Breast epithelium (tissue), 4 donors: Measurements from ENCODE around the gene SF3A1. TPM values are rescaled to one million over a fixed set of nuclear protein-coding genes. Genes with fewer than 3 reads are reported as not detected.
A peak's percentile ranks its signal among the peaks of the same experiment; 100 is the strongest.
"Not testable (repeated sequence)": the region's sequence is repeated elsewhere in the genome, so short reads cannot be mapped to it uniquely, and the experiment has no call there.

Experiments
- DNase-seq, 2 donors: peaks; one replicate each; pipeline ENCODE4 v3.0.0-alpha.2; 2019; ENCODE audit warnings: low spot score in 2 of 2
- H3K27ac ChIP-seq, 2 donors: fragments of 200-600 bp; sonication (generic) in 1 of 2; one replicate each; pipeline ENCODE4 v1.5.1; 2016 to 2019; ENCODE audit warnings: mild to moderate bottlenecking in 1 of 2
- H3K27me3 ChIP-seq, 2 donors: fragments of 200-600 bp; sonication (generic) in 1 of 2; one replicate each; pipeline versions ENCODE4 v1.5.1 to v1.6.0; 2017 to 2019; ENCODE audit warnings: control low read depth in 1 of 2, mild to moderate bottlenecking in 1 of 2
- H3K36me3 ChIP-seq: fragments of 200-600 bp; one replicate; pipeline ENCODE4 v1.5.1; 2019
- H3K4me1 ChIP-seq, 2 donors: fragments of 200-600 bp; sonication (generic); one replicate each; pipeline ENCODE4 v1.5.1; 2016 to 2019; ENCODE audit warnings: control low read depth in 1 of 2
- H3K4me3 ChIP-seq, 3 donors: fragments of 200-600 bp; sonication (generic); 1 replicate in 2 of 3; 2 replicates in 1 of 3; pipeline ENCODE4 v1.5.1; 2016 to 2019; ENCODE audit warnings: mild to moderate bottlenecking in 3 of 3, moderate library complexity in 2 of 3
- H3K9me3 ChIP-seq, 2 donors: fragments of 200-600 bp; sonication (generic) in 1 of 2; one replicate each; pipeline ENCODE4 v1.5.1; 2016 to 2019; ENCODE audit warnings: control low read depth in 1 of 2
- POLR2A ChIP-seq: fragments of 450-650 bp; IDR thresholded peaks from one replicate; pipeline ENCODE4 v1.6.1; 2016; ENCODE audit warnings: antibody characterized with exemption, mild to moderate bottlenecking, moderate library complexity
- POLR2AphosphoS5 ChIP-seq, 3 donors: sonication (generic); formaldehyde crosslinking; IDR thresholded peaks; one replicate each; pipeline ENCODE4 v1.6.1; 2017; ENCODE audit warnings: antibody characterized with exemption in 3 of 3
- intact Hi-C: fragments of 100-400 bp; cut with DNase I; formaldehyde crosslinking; loops from one replicate; pipeline ENCODE4 v1.15.1; 2023; ENCODE audit warnings: low total_unique reads
- total RNA-seq, 3 donors: library from RNA; depleted of rRNA; stranded (reverse); fragments of >200 nt; gene quantifications; one replicate each; pipeline ENCODE4 v1.1.0, GENCODE V29; 2016
- TF ChIP-seq, protein P1 (sequence below), 3 donors: fragments of 450-650 bp; IDR thresholded peaks; one replicate each; pipeline ENCODE4 v1.5.1; 2016 to 2017; ENCODE audit warnings: antibody characterized with exemption in 3 of 3, mild to moderate bottlenecking in 3 of 3, moderate library complexity in 3 of 3

The SF3A1 gene, protein sequence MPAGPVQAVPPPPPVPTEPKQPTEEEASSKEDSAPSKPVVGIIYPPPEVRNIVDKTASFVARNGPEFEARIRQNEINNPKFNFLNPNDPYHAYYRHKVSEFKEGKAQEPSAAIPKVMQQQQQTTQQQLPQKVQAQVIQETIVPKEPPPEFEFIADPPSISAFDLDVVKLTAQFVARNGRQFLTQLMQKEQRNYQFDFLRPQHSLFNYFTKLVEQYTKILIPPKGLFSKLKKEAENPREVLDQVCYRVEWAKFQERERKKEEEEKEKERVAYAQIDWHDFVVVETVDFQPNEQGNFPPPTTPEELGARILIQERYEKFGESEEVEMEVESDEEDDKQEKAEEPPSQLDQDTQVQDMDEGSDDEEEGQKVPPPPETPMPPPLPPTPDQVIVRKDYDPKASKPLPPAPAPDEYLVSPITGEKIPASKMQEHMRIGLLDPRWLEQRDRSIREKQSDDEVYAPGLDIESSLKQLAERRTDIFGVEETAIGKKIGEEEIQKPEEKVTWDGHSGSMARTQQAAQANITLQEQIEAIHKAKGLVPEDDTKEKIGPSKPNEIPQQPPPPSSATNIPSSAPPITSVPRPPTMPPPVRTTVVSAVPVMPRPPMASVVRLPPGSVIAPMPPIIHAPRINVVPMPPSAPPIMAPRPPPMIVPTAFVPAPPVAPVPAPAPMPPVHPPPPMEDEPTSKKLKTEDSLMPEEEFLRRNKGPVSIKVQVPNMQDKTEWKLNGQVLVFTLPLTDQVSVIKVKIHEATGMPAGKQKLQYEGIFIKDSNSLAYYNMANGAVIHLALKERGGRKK
- 10 to 100 TPM; 47.7 to 68.6 (median 47.9) TPM for total RNA-seq

DNA sequence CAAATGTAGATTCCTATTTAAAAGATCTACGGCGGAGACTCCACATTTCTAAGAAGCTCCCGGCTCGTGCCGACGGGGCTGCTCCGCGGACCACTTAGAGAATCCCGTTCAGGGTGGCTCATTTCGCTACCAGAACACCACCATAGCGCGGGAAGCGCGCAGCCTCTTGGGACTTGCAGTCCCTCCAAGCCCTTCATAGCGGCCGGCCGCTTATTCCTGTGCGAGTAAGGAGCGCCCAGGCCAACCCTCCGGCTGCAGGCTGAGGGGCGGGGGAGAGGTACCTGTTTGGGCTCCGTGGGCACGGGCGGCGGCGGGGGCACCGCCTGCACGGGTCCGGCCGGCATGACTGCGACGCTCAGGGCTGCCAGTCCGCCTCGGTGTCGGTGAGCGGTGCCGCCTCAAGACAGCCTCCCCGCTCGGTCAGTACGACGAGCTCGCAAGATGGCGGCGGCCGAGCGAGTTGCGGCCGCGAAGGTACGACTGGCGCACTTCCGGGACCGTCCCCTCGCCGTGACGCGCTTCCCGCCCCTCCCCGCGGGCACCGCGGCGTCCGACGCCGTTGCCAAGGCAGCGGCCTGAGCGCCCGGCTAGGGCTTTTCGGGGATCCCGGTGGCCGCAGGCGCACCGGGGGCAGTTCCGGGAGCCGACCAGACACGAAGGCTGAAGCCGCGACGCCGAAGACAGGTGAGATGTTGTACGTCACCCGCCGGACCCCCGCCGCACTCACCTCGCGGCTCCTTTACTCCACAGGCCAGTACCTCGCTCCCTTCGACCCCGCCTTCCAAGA, at the start of gene SF3A1, which contains the start of gene CCDC157:
Gene SF3A1, minus strand, starts transcription at position 446 of the 787 bp plus-strand sequence. Its CDS starts 102 bp downstream, at position 344.
Gene CCDC157, plus strand, starts transcription at position 559 of the 787 bp plus-strand sequence. CDS start 8,994 bp downstream, outside the sequence.
- Histone ChIP-seq H3K4me1 (peaks cover 0 to 11% of the 10 kb centered on the region in 2 donors), H3K27ac (peak within 1 kb of the TSS; percentile 98 to 99), H3K9me3 (no peaks in the 10 kb centered on the region), H3K27me3 (no peaks in the 10 kb centered on the region), H3K36me3 (no peaks in the 10 kb centered on the region), H3K4me3 (peak within 1 kb of the TSS; percentile 82 to 97 (median 91))
- peak; percentile 88 to 99 (median 98) for TF ChIP-seq POLR2AphosphoS5 (IDR thresholded peaks at IDR 0.05)
- peak; percentile 79 for TF ChIP-seq POLR2A
- TF ChIP-seq, protein P1, sequence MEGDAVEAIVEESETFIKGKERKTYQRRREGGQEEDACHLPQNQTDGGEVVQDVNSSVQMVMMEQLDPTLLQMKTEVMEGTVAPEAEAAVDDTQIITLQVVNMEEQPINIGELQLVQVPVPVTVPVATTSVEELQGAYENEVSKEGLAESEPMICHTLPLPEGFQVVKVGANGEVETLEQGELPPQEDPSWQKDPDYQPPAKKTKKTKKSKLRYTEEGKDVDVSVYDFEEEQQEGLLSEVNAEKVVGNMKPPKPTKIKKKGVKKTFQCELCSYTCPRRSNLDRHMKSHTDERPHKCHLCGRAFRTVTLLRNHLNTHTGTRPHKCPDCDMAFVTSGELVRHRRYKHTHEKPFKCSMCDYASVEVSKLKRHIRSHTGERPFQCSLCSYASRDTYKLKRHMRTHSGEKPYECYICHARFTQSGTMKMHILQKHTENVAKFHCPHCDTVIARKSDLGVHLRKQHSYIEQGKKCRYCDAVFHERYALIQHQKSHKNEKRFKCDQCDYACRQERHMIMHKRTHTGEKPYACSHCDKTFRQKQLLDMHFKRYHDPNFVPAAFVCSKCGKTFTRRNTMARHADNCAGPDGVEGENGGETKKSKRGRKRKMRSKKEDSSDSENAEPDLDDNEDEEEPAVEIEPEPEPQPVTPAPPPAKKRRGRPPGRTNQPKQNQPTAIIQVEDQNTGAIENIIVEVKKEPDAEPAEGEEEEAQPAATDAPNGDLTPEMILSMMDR (IDR thresholded peaks at IDR 0.05): no peak
- DNase-seq: peak; percentile 83 to 85
- intact Hi-C loops: no loop called here

DNA sequence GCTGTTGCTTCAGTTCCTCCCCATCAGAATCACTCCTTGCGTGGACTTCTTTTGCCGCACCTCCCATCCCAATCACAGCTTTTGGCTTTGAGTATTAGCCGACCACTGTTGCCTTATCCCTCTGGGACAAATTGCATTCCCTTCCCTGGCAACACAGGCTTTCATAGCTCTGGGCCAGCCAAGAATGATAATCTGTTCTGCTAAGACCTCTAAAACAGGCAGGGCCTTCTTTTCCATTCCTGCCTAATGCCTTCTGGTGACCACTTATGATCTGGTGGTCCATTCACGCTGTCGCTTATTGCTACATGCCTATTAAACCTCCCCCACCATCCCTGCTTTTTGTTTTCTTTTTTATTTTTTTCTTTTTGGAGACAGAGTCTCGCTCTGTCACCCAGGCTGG, 49.7 kb upstream of the SF3A1 start:
- TF ChIP-seq, protein P1 (IDR thresholded peaks at IDR 0.05): no peak
- TF ChIP-seq POLR2A (no peak), POLR2AphosphoS5 (IDR thresholded peaks at IDR 0.05) (no peak)

DNA sequence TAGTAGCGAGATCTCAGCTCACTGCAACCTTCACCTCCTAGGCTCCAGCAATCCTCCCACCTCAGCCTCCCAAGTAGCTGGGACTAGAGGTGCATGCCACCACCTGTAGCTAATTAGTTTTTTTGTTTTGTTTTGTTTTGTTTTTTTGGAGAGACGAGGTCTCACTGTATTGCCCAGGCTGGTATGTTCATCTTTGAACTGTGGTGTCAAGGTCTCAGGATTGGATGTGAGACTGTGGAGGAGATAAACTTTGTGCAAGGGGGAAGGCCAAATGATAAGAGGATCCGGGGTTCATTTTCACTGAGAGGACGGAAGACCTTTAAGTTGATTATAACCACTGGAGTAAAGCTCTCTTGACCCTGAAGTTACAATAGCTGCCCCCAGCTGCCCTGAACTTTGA, 49.0 kb upstream of the SF3A1 start:
- intact Hi-C loops: no loop called here
- H3K36me3 ChIP-seq: no peaks in the 10 kb centered on the region

More for the DNA sequence above, 49.7 kb upstream of the SF3A1 start:
- Histone ChIP-seq H3K27ac (no peak overlapping the region), H3K9me3 (no peaks in the 10 kb centered on the region), H3K27me3 (no peaks in the 10 kb centered on the region), H3K36me3 (no peaks in the 10 kb centered on the region), H3K4me1 (no peaks in the 10 kb centered on the region), H3K4me3 (no peak overlapping the region)
- intact Hi-C loops: no loop called here
- no peak for DNase-seq

DNA sequence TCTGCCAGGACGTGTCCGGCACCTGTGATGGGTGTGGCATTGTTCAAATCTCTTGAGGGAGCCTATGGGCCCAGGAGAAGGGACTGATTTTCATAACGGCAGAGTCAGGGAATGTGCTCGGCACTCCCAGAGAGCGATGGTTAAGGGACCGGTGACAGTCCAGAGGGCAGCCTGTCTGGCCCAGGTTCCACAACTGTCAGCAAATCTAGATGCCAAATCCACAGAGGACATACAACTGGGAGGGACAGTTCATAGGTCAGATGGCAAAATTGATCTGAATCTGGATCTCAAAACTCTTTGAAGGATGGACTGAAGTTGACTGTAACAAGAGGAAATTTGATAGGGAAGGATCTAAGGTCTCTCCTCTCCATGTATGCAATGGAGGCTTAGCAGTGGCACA, 47.6 kb upstream of the SF3A1 start:
- intact Hi-C loops: no loop called here
- peak overlapping the region in 1 of 2 donors; percentile 25 for H3K27ac ChIP-seq
- DNase-seq: no peak
- no peaks in the 10 kb centered on the region for H3K36me3 ChIP-seq
- no peak overlapping the region for H3K4me3 ChIP-seq
- no peaks in the 10 kb centered on the region for H3K4me1 ChIP-seq
- H3K27me3 ChIP-seq: no peaks in the 10 kb centered on the region
- no peaks in the 10 kb centered on the region for H3K9me3 ChIP-seq
- TF ChIP-seq, protein P1 (IDR thresholded peaks at IDR 0.05): no peak
- TF ChIP-seq POLR2A: no peak

More for the DNA sequence above, 49.0 kb upstream of the SF3A1 start:
- no peak for DNase-seq
- Histone ChIP-seq H3K27ac (peak overlapping the region in 1 of 2 donors; percentile 14), H3K27me3 (no peaks in the 10 kb centered on the region), H3K4me1 (no peaks in the 10 kb centered on the region), H3K4me3 (no peak overlapping the region), H3K9me3 (no peaks in the 10 kb centered on the region)
- no peak for TF ChIP-seq POLR2AphosphoS5 (IDR thresholded peaks at IDR 0.05)
- TF ChIP-seq, protein P1 (IDR thresholded peaks at IDR 0.05): no peak
- no peak for TF ChIP-seq POLR2A

DNA sequence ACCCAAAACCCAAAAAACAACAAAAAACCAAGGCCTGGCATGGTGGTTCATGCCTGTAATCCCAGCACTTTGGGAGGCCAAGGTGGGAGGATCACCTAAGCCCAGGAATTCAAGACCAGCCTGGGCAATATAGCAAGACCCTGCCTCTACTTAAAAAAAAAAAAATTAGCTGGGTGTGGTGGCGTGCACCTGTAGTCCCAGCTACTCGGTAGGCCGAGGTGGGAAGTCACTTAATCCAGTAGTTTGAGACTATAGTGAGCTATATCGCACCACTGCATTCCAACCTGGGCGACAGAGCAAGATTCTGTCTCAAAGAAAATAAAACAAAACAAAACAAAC, 46.0 kb upstream of the SF3A1 start:
- DNase-seq, H3K36me3 ChIP-seq, H3K4me1 ChIP-seq, H3K4me3 ChIP-seq, intact Hi-C loops, H3K9me3 ChIP-seq, H3K27me3 ChIP-seq: not testable (repeated sequence)
- peak overlapping the region in 1 of 2 donors; percentile 58 for H3K27ac ChIP-seq
